OCI-M1 (cell line): ENCODE results near the gene ZNF415.
A peak's percentile ranks its signal among the peaks of the same experiment; 100 is the strongest.
"Not testable (repeated sequence)": the region's sequence is repeated elsewhere in the genome, so short reads cannot be mapped to it uniquely, and the experiment has no call there.

Experiments used
- DNase-seq: peaks from one replicate; lab custom pipeline; 2025; lab: John Stamatoyannopoulos, UW

Gene ZNF415

GRCh38 chr19:53132141-53132991 is at the start of gene ZNF415:
Gene ZNF415 (minus strand): TSS chr19:53132910. CDS start chr19:53122676, 10,234 bp downstream.
- DNase-seq = peak; percentile 70

- no peak for DNase-seq
Measured at GRCh38 chr19:53182202-53182601, 49.5 kb upstream of the ZNF415 start.

GRCh38 chr19:53177986-53178385 is 45.3 kb upstream of the ZNF415 start:
- DNase-seq = no peak

GRCh38 chr19:53172889-53173288 is 40.2 kb upstream of the ZNF415 start:
- DNase-seq = peak; percentile 74

GRCh38 chr19:53165691-53166091 is 33.0 kb upstream of the ZNF415 start:
- no peak for DNase-seq

GRCh38 chr19:53161123-53161522 is 28.4 kb upstream of the ZNF415 start:
- peak; percentile 99 for DNase-seq

- DNase-seq = peak; percentile 48
Measured at GRCh38 chr19:53160350-53160749, 27.6 kb upstream of the ZNF415 start.

GRCh38 chr19:53158119-53158656 is 25.5 kb upstream of the ZNF415 start:
- DNase-seq = peak; percentile 59

- DNase-seq = peak; percentile 48
Measured at GRCh38 chr19:53157626-53158025, 24.9 kb upstream of the ZNF415 start.

- DNase-seq = peak; percentile 67
Measured at GRCh38 chr19:53156850-53157249, 24.1 kb upstream of the ZNF415 start.

- peak; percentile 17 for DNase-seq
Measured at GRCh38 chr19:53147645-53148044, 14.9 kb upstream of the ZNF415 start.

GRCh38 chr19:53140351-53140750 is 7.6 kb upstream of the ZNF415 start:
- no peak for DNase-seq

- DNase-seq = no peak
Measured at GRCh38 chr19:53136432-53136831, 3.7 kb upstream of the ZNF415 start.

GRCh38 chr19:53131727-53132126 is 983 bp downstream of the ZNF415 start:
- DNase-seq = no peak

- DNase-seq = peak; percentile 42
Measured at GRCh38 chr19:53131085-53131590, 1.6 kb downstream of the ZNF415 start.

GRCh38 chr19:53130506-53130905 is 2.2 kb downstream of the ZNF415 start:
- DNase-seq = no peak

GRCh38 chr19:53126733-53127526 is 5.8 kb downstream of the ZNF415 start:
- not testable (repeated sequence) for DNase-seq

GRCh38 chr19:53123400-53123799 is 9.3 kb downstream of the ZNF415 start:
- no peak for DNase-seq

- no peak for DNase-seq
Measured at GRCh38 chr19:53112286-53112685, 20.4 kb downstream of the ZNF415 start.

GRCh38 chr19:53109527-53109926 is 23.2 kb downstream of the ZNF415 start:
- DNase-seq = no peak

GRCh38 chr19:53103234-53104203 is 29.2 kb downstream of the ZNF415 start, which contains the start of gene ZNF160:
Gene ZNF160 (minus strand): TSS chr19:53103422. CDS start chr19:53086276, 17,146 bp downstream.
- DNase-seq = peak; percentile 99
